Mesodermal cell (in vitro differentiated cells): ENCODE measurements around the gene PACC1. TPM values are rescaled to one million over a fixed set of nuclear protein-coding genes. Genes with fewer than 3 reads are reported as not detected.

ENCODE experiments used
- H3K27ac ChIP-seq: 2 replicates; pipeline ENCODE4 v1.7.0; 2013; ENCODE audit warnings: mild to moderate bottlenecking, low read depth, low read length, moderate library complexity; ENCODE audit not compliant: severe bottlenecking
- H3K36me3 ChIP-seq: 2 replicates; pipeline ENCODE4 v1.7.1; 2013; ENCODE audit warnings: mild to moderate bottlenecking, low read length, moderate library complexity; ENCODE audit not compliant: control insufficient read depth, insufficient read depth
- H3K4me1 ChIP-seq: one replicate; pipeline ENCODE4 v1.7.1; 2013; ENCODE audit warnings: mild to moderate bottlenecking, low read length; ENCODE audit not compliant: insufficient read depth, control insufficient read depth, poor library complexity, severe bottlenecking
- H3K4me3 ChIP-seq: 2 replicates; pipeline ENCODE4 v1.7.0; 2013; ENCODE audit warnings: low read length, control low read depth, mild to moderate bottlenecking; ENCODE audit not compliant: insufficient read depth, poor library complexity, severe bottlenecking; ENCODE audit errors: extremely low read depth
- H3K9me3 ChIP-seq: 2 replicates; pipeline ENCODE4 v1.7.1; 2013; ENCODE audit warnings: mild to moderate bottlenecking, low read length, moderate library complexity; ENCODE audit not compliant: control insufficient read depth
- WGBS, 2 experiments: methylation state at CpG; one replicate each; pipeline ENCODE4 v1.1.5; 2013; ENCODE audit warnings: missing lambda C conversion rate in 2 of 2; ENCODE audit not compliant: insufficient coverage in 2 of 2; 5-methylcytosine and 5-hydroxymethylcytosine counted together
- polyA plus RNA-seq, 2 experiments: library from polyadenylated mRNA; stranded (reverse); fragments of 50-300 nt; gene quantifications; one replicate each; pipeline ENCODE4 v1.2.3, GENCODE V29; 2013

PACC1 gene
- polyA plus RNA-seq (2013, experiment 1 of 2): 18.5 TPM
- polyA plus RNA-seq (2013, experiment 2 of 2): 17.3 TPM

GRCh38 chr1:212414328-212415106 lies at the start of gene PACC1:
TSS of gene PACC1 (minus strand) at chr1:212414886. CDS start at chr1:212414757, 129 bp downstream.
- Histone ChIP-seq H3K4me1 (peaks cover 3% of the 10 kb centered on the region), H3K4me3 (peak within 1 kb of the TSS; percentile 90), H3K9me3 (no peaks in the 10 kb centered on the region), H3K27ac (no peak within 1 kb of the TSS), H3K36me3 (peaks cover 31% of the 10 kb centered on the region)
- 0 to 1% methylated on average over 41 to 61 of the region's 74 CpGs for WGBS, 2 experiments

GRCh38 chr1:212463565-212464285 lies 49.0 kb upstream of the PACC1 start:
- no peaks in the 10 kb centered on the region for H3K36me3 ChIP-seq
- no peak overlapping the region for H3K4me3 ChIP-seq
- H3K27ac ChIP-seq: no peak overlapping the region
- no peaks in the 10 kb centered on the region for H3K4me1 ChIP-seq
- WGBS, 2 experiments: 66% methylated on average over 4 of the region's 7 CpGs
- H3K9me3 ChIP-seq: no peaks in the 10 kb centered on the region

DNA sequence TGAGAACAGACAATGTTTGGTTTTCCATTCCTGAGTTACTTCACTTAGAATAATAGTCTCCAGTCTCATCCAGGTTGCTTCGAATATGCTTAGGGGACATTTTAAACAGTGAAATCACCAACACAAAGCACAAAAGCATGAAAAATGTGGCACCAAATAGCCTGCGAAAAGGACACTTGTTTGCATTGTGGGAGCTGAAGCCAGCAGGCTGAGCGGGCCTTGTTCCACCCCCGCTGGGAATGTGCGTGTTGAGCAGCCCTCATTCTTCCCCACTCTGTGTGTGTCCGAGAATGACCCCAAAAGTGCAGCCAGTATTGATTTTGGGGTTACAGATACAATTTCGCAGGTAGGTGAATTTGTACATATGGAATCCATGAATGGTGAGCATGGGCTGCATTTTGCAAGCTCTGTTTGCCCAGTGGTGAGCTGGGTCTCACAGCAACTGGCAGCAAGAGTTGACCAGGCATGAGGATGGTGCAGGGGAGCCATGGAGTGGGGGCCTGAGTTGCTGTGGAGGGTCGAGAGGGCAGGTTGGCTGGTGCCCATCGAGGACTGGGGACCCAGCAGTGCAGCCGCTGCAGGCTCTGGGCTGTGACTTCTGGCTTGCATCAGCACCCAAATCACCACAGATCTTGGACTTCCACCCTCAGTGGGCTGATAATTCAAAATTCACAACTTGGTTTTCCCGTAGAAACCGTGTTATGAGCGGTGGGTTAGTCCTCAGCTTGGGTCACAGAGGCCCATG lies 47.4 kb upstream of the PACC1 start:
- H3K4me1 ChIP-seq: no peaks in the 10 kb centered on the region
- H3K27ac ChIP-seq: no peak overlapping the region
- H3K9me3 ChIP-seq: peaks cover 3% of the 10 kb centered on the region
- H3K36me3 ChIP-seq: no peaks in the 10 kb centered on the region
- no peak overlapping the region for H3K4me3 ChIP-seq
- 84 to 87% methylated on average over 7 to 12 of the region's 13 CpGs for WGBS, 2 experiments

- no peak overlapping the region for H3K4me3 ChIP-seq
- H3K27ac ChIP-seq: no peak overlapping the region
- H3K9me3 ChIP-seq: peaks cover 3% of the 10 kb centered on the region
- H3K36me3 ChIP-seq: no peaks in the 10 kb centered on the region
- no peaks in the 10 kb centered on the region for H3K4me1 ChIP-seq
- 84 to 91% methylated on average over 8 to 9 of the region's 9 CpGs for WGBS, 2 experiments
Observed at GRCh38 chr1:212460376-212460775, 45.7 kb upstream of the PACC1 start.

DNA sequence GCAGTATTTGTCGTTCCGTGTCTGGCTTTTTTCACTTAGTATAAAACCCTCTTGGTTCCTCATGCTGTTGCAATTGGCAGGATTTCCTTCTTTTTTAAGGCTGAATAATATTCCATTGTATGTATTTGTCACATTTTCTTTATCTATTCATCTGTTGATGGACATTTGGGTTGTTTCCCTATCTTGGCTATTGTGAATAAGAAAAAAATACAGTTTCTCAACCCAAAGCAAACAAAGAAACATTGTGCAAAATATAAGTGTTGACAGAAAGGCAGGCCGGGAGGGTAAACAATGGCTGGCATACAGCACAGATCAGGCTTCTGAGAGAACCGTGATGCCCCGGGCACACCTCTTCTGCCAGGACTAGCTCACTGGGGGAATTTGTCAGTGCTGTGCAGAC lies 45.0 kb upstream of the PACC1 start:
- H3K36me3 ChIP-seq: no peaks in the 10 kb centered on the region
- H3K27ac ChIP-seq: no peak overlapping the region
- 78 to 86% methylated on average over 3 to 5 of the region's 5 CpGs for whole genome bisulfite sequencing, 2 experiments
- no peak overlapping the region for H3K4me3 ChIP-seq
- H3K9me3 ChIP-seq: peaks cover 3% of the 10 kb centered on the region
- no peaks in the 10 kb centered on the region for H3K4me1 ChIP-seq

DNA sequence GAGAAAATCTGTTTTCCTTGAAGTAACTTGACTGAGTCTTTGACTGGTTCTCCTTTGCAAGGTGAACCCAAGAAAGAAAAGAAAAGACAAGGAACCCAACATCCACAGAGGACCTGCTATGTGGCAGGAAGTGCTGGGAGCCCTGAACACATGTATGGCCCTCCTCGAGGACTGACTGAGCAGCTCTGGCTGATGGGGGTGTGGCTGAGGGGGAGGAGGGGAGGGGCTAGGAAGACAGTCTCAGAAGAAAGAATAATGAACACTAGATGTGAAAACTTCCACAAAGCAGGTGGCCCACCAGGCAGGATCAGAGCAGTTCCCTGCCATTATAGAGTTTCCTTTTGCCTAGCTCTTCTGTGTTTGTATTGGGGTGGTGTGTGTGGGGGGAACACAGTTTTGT lies 44.1 kb upstream of the PACC1 start:
- no peak overlapping the region for H3K27ac ChIP-seq
- no peaks in the 10 kb centered on the region for H3K4me1 ChIP-seq
- H3K4me3 ChIP-seq: no peak overlapping the region
- 40% methylated on average over 1 of the region's 1 CpG; no CpG with 5 or more reads in 1 of the 2 experiments for WGBS, 2 experiments
- peaks cover 3% of the 10 kb centered on the region for H3K9me3 ChIP-seq
- no peaks in the 10 kb centered on the region for H3K36me3 ChIP-seq

DNA sequence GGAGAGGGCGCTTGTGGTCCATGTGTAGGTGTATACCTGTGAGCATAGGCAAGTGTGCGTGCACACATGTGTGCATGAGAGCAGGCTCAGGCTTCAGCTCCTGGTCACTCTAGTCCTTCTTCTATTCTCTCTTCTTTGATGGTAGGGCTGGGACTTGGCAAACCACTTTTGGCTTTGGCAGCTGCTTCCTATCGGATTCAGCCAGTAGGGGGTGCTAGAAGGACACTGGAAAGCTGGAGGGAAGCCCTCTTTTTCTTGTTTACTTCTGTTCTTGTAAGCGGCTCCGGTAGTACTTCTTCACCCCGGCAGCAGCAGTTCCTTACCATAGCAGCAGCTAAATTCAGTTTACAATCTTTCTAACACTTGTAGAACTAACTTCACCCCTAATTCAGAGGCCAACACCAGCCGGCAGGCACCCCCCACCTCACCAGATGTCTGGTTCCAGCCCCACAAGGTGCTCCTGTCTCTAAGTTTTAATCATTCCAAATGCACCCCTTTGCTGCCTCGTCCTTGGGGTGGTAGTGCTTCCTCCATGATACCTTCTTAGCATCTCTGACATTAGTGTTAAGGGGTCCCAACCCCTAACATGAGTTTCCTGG lies 43.2 kb upstream of the PACC1 start:
- WGBS, 2 experiments: 64 to 65% methylated on average over 5 to 7 of the region's 8 CpGs
- Histone ChIP-seq H3K4me1 (no peaks in the 10 kb centered on the region), H3K9me3 (peaks cover 3% of the 10 kb centered on the region), H3K36me3 (no peaks in the 10 kb centered on the region), H3K4me3 (no peak overlapping the region), H3K27ac (no peak overlapping the region)

DNA sequence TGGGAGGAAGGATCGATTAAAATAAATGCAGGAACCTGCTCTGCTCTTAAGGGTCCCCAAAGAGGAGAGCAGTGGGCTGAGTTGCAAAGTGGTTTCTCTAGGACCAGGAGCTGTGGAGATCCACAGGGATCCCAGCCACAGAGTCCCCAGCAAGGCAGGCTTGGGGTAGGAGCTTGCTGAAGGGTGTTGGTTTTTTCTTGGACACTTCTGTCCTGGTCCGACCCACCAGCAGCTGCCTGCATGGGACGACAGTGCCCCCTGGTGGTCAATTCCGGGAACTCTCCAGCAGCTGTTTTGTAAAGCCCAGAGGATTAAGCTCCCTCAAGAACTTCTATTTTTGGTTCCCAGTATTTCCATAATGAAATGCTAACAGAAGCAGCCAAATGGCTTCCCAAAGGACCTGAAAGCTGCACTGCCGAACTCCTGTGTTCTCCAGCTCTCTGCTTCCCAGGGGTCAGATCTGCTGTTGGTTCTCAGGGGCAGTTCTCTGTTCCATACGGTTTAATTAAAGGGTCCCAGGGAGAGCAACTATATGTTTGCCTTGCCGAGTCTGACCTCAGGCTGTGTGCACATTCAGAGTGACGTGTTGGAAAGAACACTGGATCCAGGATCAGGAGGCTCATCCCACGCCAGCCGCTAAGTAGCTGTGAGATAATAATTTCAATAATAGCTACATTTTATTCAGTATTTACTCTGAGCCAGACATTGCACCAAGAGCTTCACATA lies 41.3 kb upstream of the PACC1 start:
- no peaks in the 10 kb centered on the region for H3K4me1 ChIP-seq
- H3K36me3 ChIP-seq: no peaks in the 10 kb centered on the region
- no peak overlapping the region for H3K27ac ChIP-seq
- no peak overlapping the region for H3K4me3 ChIP-seq
- H3K9me3 ChIP-seq: peaks cover 3% of the 10 kb centered on the region
- 41 to 57% methylated on average over 5 to 6 of the region's 10 CpGs for WGBS, 2 experiments

DNA sequence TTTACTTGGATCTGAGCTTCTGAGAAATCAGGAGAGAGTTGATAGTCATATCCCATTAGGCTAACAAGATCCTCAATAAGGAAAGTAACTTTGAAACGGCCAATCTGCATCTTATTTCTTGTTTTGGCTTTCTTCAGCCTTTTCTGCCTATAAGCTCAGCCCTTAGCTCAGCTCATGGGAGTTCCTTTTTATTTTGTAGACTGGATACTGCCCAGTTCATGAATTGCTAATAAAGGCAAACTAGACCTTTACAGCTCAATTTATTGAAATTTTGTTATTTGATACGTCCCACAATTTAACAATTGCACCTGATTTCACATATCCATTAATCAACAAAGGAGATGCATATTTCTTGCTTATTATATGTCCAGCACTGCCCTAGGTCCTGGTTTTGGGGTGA lies 40.7 kb upstream of the PACC1 start:
- H3K9me3 ChIP-seq: peaks cover 3% of the 10 kb centered on the region
- no peaks in the 10 kb centered on the region for H3K4me1 ChIP-seq
- H3K27ac ChIP-seq: no peak overlapping the region
- 67 to 90% methylated on average over 1 of the region's 2 CpGs for WGBS, 2 experiments
- no peak overlapping the region for H3K4me3 ChIP-seq
- no peaks in the 10 kb centered on the region for H3K36me3 ChIP-seq

DNA sequence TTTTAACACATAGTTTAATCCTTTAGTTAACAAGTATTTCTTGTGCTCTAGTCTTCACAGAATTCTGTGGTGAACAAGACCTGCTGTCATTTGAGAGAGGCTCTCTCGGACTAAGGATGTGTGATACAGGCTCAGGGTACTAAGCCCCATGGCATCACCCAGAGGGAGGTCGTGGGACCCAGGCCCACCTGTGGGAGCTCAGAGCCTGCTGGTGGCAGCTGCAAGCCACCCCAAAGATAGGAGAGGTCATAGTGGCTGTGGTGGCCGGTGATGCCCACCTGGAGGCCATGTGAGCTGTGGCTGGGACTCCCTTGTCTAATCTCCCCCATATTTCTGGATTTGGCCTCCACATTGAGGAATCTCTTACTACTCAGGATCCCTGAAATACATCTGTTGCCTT lies 40.1 kb upstream of the PACC1 start:
- 89 to 96% methylated on average over 3 of the region's 3 CpGs for WGBS, 2 experiments
- Histone ChIP-seq H3K4me1 (no peaks in the 10 kb centered on the region), H3K4me3 (no peak overlapping the region), H3K36me3 (no peaks in the 10 kb centered on the region), H3K9me3 (peaks cover 3% of the 10 kb centered on the region), H3K27ac (no peak overlapping the region)
